Suppressor macrophage (primary cell): ENCODE results near the gene OR6X1.

Experiments
- DNase-seq, 4 experiments: peaks; one replicate each; pipeline ENCODE4 v3.0.0-alpha.2; 2020 to 2022
- total RNA-seq, 17 experiments: gene quantifications; one replicate each; lab custom pipeline; 2026; ENCODE audit warnings: mixed read lengths in 6 of 17, inconsistent platforms in 3 of 17; lab: John Stamatoyannopoulos, UW

Gene OR6X1, protein sequence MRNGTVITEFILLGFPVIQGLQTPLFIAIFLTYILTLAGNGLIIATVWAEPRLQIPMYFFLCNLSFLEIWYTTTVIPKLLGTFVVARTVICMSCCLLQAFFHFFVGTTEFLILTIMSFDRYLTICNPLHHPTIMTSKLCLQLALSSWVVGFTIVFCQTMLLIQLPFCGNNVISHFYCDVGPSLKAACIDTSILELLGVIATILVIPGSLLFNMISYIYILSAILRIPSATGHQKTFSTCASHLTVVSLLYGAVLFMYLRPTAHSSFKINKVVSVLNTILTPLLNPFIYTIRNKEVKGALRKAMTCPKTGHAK
- total RNA-seq: 0 to 0.22 (median 0) reads per million in 17 experiments

DNA sequence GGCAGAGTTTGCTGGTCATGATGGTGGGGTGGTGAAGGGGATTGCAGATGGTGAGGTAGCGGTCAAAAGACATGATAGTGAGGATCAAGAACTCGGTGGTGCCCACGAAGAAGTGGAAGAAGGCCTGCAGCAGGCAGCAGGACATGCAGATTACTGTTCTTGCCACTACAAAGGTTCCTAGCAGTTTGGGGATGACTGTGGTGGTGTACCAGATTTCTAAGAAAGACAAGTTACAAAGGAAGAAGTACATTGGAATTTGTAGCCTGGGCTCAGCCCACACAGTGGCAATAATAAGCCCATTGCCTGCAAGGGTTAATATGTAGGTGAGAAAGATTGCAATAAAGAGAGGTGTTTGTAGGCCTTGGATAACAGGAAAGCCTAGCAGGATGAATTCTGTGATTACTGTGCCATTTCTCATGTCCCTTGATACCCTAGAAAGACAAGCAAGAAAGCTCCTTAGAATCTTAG, at the start of gene OR6X1:
Gene OR6X1, minus strand, starts transcription at position 418 of the 468 bp plus-strand sequence. Its CDS starts 0 bp downstream, at position 418.
- no peak for DNase-seq

DNA sequence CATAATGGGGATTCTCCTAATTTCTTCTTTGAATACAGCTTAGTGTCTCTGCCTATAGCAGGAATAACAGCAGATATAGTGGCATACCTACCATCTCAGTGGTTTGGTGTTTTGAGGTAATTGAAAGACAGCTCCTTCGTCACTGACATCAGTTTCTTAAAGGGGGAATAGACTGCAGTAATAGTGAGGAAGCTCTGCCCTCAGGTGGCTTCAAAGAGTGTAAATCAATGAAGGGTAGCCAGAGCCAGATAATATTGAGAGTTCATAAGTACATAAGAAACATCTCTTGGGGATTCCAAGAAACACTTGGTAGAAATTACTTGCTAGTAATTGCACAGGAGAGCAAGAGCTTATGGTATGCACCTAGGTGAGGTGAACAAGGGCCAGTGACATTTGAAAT, 47.4 kb upstream of the OR6X1 start:
- no peak for DNase-seq

DNA sequence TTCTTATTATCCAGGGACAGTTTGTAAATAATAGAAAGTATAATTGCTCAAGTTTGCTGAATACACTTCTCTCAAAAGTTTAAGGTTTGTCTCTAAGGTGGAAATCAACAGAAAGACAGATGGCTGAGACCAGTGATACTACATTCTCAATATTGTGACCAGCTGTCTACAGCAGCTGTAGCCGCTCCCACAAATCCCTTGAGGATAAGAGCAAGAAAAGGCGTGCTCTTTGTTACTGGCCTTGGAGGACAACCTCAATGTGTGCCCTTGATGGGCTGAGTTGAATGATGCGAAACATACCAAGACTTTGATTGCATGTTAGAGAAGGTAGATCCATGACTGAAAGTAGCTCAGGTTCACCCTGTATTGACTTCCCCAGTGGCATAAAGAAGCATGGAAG, 45.7 kb upstream of the OR6X1 start:
- no peak for DNase-seq

DNA sequence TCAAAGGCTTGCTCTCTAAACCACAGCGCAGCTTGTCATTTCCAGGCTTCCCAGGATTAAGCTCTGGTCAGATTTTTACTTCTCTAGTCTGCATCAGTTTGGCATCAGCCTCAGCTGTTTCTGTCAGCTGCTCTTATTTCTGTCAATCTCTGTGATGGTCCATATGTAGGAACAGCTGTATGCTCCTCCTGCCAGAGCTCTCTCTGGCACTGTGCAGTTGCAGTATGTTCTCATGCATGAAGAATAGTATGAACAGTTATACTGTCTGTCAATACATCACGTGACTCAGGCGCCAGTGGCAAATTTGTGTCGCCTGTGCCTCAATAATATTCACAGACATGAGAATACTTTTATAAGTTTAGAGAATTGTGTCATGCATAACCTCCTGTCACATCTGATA, 45.1 kb upstream of the OR6X1 start:
- no peak for DNase-seq

DNA sequence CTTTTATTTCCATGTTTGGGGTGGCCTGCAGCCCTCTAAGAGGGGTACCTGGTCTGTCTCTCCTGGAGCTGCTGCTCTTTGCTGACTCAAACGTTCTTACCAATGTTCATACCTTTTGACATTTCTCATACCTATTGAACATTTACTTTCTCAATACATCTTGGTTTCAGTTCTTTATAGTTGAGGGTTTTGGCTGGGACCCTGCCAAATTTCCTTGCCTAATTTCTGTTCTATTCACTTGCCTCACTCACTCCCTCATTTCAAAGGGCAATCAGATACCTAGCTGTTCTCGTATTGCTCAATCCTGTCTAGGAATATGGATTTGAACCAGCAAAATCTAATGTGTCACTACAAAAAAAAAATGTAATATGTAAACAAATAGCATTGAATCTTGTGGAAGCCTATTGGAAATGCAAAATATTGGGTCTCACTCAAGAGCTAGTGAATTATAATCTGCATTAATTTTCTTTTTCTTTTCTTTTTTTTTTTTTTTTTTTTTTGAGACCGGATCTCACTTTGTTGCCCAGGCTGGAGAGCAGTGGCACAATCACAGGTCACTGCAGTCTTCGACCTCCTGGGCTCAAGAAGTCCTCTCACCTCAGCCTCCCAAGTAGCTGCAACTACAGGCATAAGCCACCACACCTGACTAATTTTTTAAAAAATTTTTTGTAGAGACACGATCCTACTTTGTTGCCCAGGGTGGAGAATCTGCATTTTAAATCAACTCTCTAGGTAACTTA, 44.4 kb upstream of the OR6X1 start:
- no peak for DNase-seq

DNA sequence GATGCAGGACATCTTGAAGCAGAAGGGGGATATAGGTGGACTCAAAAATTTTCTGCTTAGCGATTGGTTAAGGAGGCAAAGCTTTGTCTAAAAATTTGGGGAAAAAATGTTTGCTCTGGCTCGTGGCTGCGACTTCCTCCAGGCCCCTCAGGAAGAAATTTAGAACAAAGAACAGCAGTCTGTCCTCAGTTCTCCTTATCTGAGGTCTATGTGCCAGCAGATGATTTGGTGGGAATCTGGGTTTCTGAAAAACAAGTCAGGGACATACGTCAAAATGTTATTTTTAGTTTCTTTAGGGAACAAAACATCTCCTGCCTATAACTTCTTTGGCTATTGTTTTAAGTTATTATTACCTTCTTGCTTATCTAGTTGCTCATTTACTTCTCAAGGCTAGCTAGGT, 43.8 kb upstream of the OR6X1 start:
- DNase-seq: no peak

DNA sequence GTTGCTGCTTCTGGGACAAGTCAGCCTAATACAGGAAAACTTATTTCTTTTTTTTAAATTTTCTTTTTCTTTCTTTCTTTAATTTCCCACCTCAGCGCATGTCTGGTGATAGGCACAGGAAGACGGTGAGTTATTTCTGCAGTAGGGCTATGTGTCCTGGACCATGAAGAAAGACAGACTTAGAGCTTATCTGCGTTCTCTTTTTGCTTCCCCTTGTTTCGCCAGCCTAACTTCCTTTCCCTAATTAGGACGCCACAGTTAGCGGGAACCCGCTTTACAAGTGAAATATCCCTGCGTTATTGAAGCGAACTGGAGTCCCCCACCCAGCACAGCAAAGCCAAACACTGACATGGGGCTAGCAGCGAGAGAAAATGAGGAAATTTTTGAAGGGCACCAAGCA, 43.2 kb upstream of the OR6X1 start:
- no peak for DNase-seq

DNA sequence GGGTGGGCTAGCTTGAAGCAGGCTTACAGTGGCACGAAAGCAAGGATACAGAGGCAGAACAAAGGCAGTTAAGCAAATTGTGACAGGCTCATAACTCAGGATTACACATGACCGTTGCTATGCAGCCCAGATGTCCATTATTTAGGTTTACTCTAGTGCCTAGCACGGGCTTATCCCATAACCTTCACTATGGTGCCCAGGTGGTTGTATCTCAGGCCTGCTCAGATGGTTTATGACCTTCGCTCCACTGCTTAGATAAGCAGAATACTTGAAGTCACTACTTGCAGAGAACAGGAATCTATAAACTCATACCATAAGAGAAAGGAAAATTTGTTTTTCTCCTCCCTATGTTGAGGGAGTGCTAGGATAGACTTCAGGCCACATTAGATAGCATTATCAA, 42.8 kb upstream of the OR6X1 start:
- no peak for DNase-seq

DNA sequence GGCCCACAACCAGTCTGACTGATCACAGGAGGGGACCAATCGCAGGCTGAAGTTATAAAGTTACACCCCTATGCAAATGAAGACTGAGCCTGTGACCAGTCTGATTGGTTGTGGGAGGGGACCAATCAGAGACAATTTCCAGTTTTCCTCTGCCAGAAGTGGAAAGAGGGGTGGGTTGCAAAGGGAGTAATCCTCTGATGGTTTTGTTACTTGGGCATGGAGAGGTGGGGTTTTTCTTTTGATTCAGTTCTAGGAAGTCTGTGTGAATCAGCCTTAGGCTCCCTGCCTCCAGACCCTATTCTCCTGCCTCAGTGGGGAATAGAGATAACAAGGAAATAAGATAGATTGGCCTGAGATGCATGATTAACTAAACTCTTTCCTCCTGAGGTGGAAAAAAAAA, 41.9 kb upstream of the OR6X1 start:
- DNase-seq: no peak

DNA sequence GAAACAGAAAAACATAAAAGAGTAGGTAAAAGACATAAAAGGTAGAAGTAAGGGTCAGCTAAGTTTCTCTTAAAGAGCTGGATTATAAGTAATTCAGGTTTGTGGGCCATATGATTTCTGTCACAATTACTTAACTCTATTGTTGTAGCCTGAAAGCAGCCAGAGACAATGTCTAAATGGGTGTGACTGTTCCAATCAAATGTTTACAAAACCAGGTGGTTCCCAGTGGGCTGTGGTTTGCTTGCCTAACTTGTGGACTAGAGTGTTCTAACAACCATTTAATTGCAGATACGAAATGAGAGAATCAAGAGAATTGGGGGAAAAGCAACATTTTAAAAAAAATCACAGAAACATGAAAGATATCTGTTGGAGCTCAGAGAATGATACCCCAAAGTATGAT, 29.2 kb upstream of the OR6X1 start:
- no peak for DNase-seq

DNA sequence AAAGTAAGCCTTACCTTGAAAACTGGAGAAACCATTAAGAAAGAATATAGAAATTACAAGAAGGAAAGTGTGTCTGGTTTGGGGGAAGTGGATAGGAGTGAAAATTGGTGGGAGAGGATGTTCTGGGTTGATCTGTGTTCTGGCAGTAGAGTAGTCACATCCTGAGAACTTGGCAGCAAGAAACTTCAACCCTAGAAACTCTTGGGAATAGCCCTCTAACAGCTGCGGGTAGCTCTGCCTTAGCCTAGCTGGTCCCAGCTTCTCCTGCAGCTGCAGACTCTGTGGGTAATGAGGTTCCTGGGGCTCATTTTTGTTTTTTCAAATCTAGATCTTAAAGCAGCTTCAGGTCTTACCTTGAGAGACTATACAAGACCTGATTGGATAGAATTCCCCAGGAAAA, 24.2 kb upstream of the OR6X1 start:
- DNase-seq: no peak

DNA sequence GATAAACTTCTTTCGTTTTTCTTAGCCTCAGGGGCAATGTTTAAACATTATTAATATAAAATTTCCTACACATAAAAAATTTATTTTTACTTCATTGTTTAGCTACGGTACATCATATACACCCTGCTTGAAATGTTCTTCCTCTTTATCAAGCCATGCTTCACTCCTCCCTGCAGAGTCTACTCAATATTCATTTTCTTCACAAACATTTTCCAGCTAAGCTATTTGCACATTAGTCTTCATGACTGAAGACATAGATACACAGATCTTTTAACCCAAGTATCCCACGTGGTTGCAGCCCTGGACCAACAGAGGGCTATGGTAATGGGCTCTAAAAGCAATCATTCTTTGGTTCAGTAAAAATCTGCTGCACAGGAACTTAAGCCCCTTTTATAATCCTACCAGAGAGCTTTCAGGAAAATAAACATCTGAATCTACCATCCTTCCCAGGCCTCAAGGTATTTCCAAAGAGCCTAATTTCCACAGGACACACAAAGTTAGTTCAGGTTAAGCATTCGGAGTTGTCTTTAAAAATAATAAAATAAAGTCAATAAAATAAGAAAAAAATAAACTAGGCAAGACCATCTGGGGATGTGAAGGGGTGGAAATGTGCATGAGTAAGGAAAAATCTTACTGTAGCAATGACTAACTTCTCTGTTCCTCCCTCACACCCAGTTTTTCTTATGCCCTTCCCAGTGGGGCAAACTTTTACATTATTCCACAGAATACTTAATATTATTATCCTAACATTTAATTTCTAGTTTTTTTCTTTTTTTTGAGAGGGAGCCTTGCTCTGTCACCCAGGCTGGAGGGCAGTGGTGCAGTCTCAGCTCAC, 21.6 kb upstream of the OR6X1 start:
- no peak for DNase-seq

DNA sequence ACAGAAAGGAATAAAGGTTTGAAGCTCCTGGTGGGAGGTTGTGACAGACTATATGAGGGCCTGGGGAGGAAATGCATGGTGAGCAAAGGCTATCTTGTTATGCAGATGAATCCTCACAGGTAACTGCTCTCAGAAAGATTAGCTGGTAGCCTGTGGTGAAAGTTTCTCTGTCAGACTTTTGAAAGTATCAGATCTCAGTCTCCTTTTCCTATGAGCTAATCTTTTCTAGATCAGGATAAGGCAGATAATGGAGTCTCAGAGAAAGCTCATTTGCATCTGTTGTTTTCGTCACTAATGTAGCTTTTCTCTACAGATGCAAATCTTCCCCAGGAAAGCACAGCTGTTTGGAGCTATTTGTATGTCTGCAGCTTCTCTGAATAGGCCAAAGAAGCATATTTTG, 21.0 kb upstream of the OR6X1 start:
- no peak for DNase-seq

DNA sequence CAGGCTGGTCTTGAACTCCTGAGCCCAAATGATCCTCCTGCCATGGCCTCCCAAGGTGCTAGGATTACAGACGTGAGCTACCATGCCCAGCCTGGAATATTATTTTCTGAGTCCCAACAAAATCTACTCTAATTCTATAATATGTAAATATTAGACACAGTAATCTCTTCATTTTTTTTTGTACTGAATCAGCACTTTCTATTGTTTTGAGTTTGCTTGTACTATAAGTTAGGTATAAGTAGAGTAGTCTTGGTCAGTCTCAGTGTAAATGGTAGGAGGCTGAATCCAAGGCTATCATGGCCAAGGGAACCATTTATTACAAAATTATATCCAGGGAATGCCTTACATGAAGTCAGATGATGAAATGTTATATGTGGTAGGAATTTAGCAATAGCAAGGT, 19.6 kb upstream of the OR6X1 start:
- no peak for DNase-seq

DNA sequence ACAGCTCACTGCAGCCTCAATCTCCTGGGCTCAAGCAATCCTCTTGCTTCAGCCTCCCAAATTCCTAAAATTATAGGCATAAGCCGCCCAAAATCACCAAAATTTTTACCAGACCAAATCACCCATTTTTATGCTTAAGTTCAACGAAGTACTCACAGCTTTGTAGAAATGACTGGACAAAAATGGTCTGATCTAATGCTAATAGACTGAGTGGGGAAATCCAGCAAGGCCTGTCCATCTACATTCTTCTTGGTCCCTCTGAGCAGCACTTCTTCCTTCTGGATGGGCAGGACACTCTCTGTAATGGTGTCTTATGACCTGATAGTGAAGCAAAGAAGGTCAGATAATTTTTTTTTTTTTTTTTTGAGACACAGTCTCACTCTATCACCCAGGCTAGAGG, 18.7 kb upstream of the OR6X1 start:
- no peak for DNase-seq

DNA sequence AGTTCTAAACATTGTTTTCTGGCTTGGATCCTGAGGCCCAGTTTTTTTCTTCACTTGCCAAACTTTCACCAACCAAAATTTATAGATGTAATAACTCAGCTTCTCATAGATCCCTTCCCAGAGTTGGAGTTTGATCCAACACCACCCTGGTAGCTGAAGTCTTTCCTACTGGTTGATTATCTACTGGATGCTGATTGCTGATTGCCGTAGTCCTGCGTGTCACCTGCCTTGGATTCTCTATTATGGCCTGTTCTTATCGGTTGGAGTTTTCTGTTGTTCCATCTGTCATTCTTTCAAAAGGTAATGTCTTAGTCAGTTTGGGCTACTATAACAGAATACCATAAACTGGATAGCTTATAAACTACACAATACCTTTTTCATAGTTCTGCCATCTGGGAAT, 17.3 kb upstream of the OR6X1 start:
- DNase-seq: no peak

DNA sequence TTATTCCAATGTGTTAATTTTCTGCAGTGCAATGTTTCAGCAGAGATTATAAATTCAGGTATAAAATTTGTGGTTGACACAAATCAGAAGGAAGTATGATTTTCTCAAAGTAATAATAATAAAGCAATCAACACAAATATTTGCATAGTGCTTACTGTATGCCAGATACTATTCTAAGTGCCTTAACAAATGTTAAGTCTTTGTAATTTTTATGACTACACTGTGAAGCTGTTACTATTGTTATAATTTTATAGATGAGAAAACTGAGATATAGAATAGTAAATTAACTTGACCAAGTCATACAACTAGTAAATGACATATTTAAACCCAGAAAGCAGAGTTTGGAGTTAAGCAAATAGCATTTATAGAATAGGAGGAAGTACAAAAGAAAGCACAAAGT, 16.4 kb upstream of the OR6X1 start:
- DNase-seq: no peak

DNA sequence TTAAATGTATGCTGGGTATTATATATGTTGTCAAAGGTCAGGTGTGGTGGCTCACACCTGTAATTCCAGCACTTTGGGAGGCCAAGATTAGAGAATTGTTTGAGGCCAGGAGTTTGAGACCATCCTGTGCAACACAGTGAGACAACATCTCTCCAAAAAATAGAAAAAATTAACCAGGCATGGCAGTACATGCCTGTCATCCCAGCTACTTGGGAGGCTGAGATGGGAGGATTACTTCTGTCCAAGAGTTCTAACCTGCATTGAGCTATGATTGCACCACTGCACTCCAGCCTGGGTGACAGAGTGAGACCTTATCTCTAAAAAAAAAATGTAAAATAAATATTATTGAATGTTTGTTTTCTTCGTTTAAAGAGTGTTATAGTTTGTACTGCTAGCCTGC, 11.3 kb upstream of the OR6X1 start:
- no peak for DNase-seq

DNA sequence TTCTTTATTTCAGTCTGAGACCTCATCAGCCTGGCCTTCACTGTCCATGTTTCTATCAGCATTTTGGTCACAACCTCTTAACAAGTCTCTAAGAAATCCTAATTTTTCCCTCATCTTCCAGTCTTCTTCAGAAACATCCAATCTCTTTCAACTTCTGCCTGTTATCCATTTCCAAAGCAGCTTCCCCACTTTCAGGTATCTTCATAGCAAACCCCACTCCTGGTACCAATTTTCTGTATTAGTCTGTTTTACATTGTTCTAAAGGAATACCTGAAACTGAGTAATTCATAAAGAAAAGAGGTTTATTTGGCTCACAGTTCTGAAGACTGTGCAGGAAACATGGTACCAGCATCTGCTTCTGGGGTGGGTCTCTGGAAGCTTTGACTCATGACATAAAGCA, 8.1 kb upstream of the OR6X1 start:
- no peak for DNase-seq

DNA sequence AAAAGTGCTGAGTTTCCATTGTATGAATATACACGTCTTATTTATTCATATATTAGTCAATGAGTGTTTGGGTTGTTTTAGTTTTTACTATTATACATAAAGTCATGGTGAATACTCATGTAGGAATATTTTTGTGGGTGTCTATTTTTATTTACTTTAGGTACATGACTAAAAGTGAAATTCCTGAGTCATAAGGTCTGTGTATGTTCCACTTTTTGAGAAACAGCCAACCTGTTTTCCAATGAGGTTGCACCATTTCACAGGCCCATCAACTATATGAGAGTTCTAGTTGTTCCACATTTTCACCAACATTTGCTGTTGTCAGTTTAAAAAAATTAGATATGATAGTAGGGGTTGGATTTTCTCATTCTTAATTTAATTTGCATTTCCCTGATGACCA, 6.6 kb upstream of the OR6X1 start:
- no peak for DNase-seq

DNA sequence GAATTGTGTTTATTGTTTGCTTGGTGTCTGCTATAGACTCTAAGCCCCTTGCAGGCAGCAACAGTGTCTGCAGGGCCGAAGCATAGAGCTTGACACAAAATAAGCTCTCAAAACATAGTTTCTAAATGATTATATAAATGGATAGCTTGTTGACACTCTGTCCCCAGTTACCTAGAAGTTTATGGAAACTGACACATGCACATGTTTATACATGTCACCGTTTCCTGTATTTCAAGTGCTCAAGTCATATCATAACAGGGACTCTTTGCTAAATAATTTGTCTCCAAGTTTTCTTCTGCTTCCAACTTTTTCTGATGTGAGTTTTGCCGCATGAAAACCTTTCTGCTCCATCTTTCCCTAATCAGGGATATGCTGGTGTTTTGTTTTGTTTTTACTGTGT, 3.7 kb upstream of the OR6X1 start:
- no peak for DNase-seq

DNA sequence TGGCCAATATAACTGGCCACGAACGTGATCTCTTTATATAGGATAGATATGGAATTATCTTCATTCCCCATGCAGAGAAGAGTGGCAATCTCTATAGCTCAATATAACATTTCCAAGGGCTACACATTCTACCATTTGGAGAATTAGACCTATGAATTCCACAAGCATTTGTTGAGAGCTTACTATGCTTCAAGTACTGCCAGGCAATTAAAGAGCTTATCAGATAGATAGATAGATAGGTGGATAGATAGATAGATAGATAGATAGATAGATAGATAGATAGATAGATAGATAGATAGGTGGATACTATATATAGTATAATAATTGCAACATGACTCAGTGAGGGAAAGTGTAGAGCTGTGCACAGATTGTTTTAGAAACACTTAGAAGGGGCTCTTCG, 1.5 kb upstream of the OR6X1 start:
- DNase-seq: no peak

DNA sequence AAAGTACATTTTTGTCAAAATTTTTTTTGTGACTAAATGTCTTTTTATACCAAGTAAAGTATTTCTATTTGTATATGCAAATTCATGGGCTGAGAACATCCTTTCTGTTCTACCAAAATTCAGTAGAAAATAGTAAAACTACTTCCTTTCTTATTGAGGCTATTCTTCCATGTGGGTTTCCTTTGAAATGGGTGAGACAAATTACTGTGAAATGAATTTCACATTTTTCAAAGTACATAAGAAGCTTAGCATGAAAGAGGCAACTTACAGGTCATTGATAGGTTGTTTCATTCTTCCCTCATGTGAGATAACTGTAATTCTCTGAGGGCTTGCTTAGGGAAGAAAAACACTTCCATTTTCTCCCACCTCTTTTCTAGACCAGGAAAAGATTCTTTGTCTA, 1.0 kb upstream of the OR6X1 start:
- DNase-seq: no peak

DNA sequence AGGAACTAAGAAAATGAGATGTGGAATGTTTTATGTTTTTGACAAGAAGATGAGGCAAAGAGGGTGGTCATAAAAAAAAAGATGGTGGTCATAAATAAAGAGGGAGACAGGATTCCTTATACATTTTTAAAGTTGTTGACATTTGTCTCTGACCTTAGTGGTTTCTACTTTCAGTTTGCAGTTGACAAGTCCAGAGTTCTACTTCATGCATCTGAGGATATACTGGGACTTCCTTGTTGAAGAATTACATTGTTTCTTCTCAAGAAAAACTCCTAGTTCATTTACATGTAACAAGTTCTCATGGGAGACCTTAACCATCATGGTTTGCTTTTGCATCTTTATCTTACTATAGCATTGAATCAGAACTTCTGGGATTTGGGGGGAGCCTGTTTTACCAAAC, 1.2 kb downstream of the OR6X1 start:
- DNase-seq: no peak
